Epithelial cell of prostate (primary cell): Measurements from ENCODE around the gene TCF4.

Experiments
- DNase-seq: peaks from one replicate; pipeline ENCODE4 v3.0.0-alpha.2; 2011; ENCODE audit warnings: low read depth, low spot score
- H3K27ac ChIP-seq: fragments of 450-650 bp; 2 replicates; pipeline ENCODE4 v1.5.1; 2017; ENCODE audit warnings: mild to moderate bottlenecking

The TCF4 gene

GRCh38 chr18:55400590-55401541, 187.1 kb downstream of the TCF4 start:
- H3K27ac ChIP-seq, result no peak overlapping the region
- DNase-seq, result no peak

- no peak for DNase-seq
- no peak overlapping the region for H3K27ac ChIP-seq
These were observed 187.9 kb downstream of the TCF4 start for GRCh38 chr18:55400081-55400480.

- H3K27ac ChIP-seq, result no peak overlapping the region
- DNase-seq, result no peak
These were observed 189.1 kb downstream of the TCF4 start for GRCh38 chr18:55398858-55399257.

GRCh38 chr18:55396979-55397378, 191.0 kb downstream of the TCF4 start:
- no peak for DNase-seq
- H3K27ac ChIP-seq, result no peak overlapping the region

- H3K27ac ChIP-seq, result no peak overlapping the region
- DNase-seq, result no peak
These were observed 191.6 kb downstream of the TCF4 start for GRCh38 chr18:55396267-55396905.

- no peak for DNase-seq
- H3K27ac ChIP-seq, result no peak overlapping the region
These were observed 192.2 kb downstream of the TCF4 start for GRCh38 chr18:55395799-55396198.

- no peak overlapping the region for H3K27ac ChIP-seq
- DNase-seq, result no peak
These were observed 197.1 kb downstream of the TCF4 start for GRCh38 chr18:55390898-55391297.

GRCh38 chr18:55387139-55387984, 200.6 kb downstream of the TCF4 start:
- no peak overlapping the region for H3K27ac ChIP-seq
- no peak for DNase-seq

GRCh38 chr18:55386545-55386944, 201.4 kb downstream of the TCF4 start:
- DNase-seq, result no peak

GRCh38 chr18:55385770-55386169, 202.2 kb downstream of the TCF4 start:
- DNase-seq, result no peak
- no peak overlapping the region for H3K27ac ChIP-seq

More at GRCh38 chr18:55386545-55386944, 201.4 kb downstream of the TCF4 start:
- no peak overlapping the region for H3K27ac ChIP-seq

- no peak for DNase-seq
- H3K27ac ChIP-seq, result no peak overlapping the region
These were observed 203.3 kb downstream of the TCF4 start for GRCh38 chr18:55384551-55385275.

GRCh38 chr18:55384115-55384514, 203.9 kb downstream of the TCF4 start:
- no peak for DNase-seq
- H3K27ac ChIP-seq, result no peak overlapping the region

GRCh38 chr18:55382277-55382805, 205.7 kb downstream of the TCF4 start:
- H3K27ac ChIP-seq, result no peak overlapping the region
- no peak for DNase-seq

- no peak overlapping the region for H3K27ac ChIP-seq
- DNase-seq, result no peak
These were observed 206.7 kb downstream of the TCF4 start for GRCh38 chr18:55381277-55381676.

GRCh38 chr18:55380589-55380988, 207.4 kb downstream of the TCF4 start:
- DNase-seq, result no peak
- no peak overlapping the region for H3K27ac ChIP-seq

- DNase-seq, result no peak
- H3K27ac ChIP-seq, result no peak overlapping the region
These were observed 211.6 kb downstream of the TCF4 start for GRCh38 chr18:55376387-55376786.

- no peak overlapping the region for H3K27ac ChIP-seq
- no peak for DNase-seq
These were observed 212.1 kb downstream of the TCF4 start for GRCh38 chr18:55375930-55376329.

GRCh38 chr18:55374741-55375140, 213.3 kb downstream of the TCF4 start:
- H3K27ac ChIP-seq, result no peak overlapping the region
- DNase-seq, result no peak

GRCh38 chr18:55372209-55372608, 215.8 kb downstream of the TCF4 start:
- H3K27ac ChIP-seq, result no peak overlapping the region
- no peak for DNase-seq

GRCh38 chr18:55370936-55371335, 217.1 kb downstream of the TCF4 start:
- no peak for DNase-seq
- H3K27ac ChIP-seq, result no peak overlapping the region
